SK-N-MC (cell line): ENCODE data around the gene PDXP.
"Not testable (repeated sequence)": the region's sequence is repeated elsewhere in the genome, so short reads cannot be mapped to it uniquely, and the experiment has no call there.

ENCODE experiments used
- DNase-seq: peaks from one replicate; pipeline ENCODE4 v3.0.0-alpha.2; 2011; ENCODE audit warnings: low read depth, low spot score
- H3K27ac ChIP-seq: fragments of 200-600 bp; sonication (generic); 2 replicates; pipeline ENCODE4 v1.5.1; 2016; ENCODE audit warnings: mixed run types
- H3K36me3 ChIP-seq: fragments of 200-600 bp; sonication (generic); 2 replicates; pipeline ENCODE4 v1.6.1; 2017; ENCODE audit warnings: antibody characterized with exemption, low read length, mixed read lengths; ENCODE audit not compliant: insufficient read depth
- H3K4me3 ChIP-seq: fragments of 200-600 bp; sonication (generic); 2 replicates; pipeline ENCODE4 v1.5.1; 2016
- H3K9ac ChIP-seq: fragments of 200-600 bp; sonication (generic); 2 replicates; pipeline ENCODE4 v1.8.0; 2017; ENCODE audit warnings: mixed run types, mixed read lengths; ENCODE audit not compliant: insufficient read length
- H3K9me3 ChIP-seq: fragments of 200-600 bp; sonication (generic); 2 replicates; pipeline ENCODE4 v1.6.1; 2017; ENCODE audit warnings: low read depth, mild to moderate bottlenecking, antibody characterized with exemption, low read length, moderate library complexity, mixed read lengths
- EZH2 ChIP-seq: fragments of 200-600 bp; sonication (generic); IDR thresholded peaks from one replicate; pipeline ENCODE4 v1.6.1; 2017; ENCODE audit warnings: antibody characterized with exemption
- FOXP2 ChIP-seq: optimal IDR thresholded peaks from 2 replicates; pipeline ENCODE3; 2011; ENCODE audit warnings: mild to moderate bottlenecking, moderate library complexity; ENCODE audit not compliant: insufficient read depth; ENCODE audit errors: extremely low read length, control extremely low read depth
- POLR2AphosphoS5 ChIP-seq: IDR thresholded peaks from 2 replicates; pipeline ENCODE4 v1.6.1; 2012; ENCODE audit warnings: mild to moderate bottlenecking, low read depth, low read length, borderline replicate concordance

PDXP gene

DNA sequence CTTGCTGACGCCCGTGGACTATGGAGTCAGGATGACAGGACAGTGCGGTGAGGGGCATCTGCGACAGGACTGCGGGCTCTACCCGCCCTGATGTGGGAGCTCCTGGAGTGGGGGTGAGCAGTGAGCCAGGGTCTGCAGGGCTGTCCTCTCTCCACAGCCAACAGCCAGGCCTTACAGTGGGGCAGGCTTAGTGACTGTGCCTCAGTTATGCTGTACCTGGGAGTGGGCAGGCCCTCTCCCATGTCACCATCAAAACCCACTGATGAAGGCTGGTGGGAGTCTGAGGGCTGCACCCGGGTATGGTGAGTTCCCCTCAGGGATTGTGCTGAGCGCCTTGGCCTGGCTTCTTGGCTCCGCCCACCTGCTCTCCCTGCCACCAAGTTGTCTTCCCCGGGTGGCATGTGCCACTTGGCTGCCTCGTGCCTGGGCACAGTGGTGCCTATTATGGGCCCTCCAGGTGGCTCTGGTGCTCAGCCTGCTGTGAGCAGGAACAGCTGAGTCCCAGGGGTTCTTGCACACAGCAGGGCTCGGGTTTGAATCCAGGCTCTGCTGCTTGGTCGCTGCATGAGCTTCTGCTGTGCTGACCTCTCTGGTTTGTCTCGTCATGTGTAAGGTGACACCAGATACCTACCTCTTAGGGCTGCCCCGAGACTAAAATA lies 34.2 kb downstream of the PDXP start:
- TF ChIP-seq FOXP2 (no peak), POLR2AphosphoS5 (no peak), EZH2 (no peak)
- no peak overlapping the region for H3K27ac ChIP-seq
- H3K9ac ChIP-seq = no peak overlapping the region
- H3K36me3 ChIP-seq = peaks cover 50% of the 10 kb centered on the region
- H3K4me3 ChIP-seq = no peak overlapping the region
- no peak for DNase-seq
- H3K9me3 ChIP-seq = no peaks in the 10 kb centered on the region

DNA sequence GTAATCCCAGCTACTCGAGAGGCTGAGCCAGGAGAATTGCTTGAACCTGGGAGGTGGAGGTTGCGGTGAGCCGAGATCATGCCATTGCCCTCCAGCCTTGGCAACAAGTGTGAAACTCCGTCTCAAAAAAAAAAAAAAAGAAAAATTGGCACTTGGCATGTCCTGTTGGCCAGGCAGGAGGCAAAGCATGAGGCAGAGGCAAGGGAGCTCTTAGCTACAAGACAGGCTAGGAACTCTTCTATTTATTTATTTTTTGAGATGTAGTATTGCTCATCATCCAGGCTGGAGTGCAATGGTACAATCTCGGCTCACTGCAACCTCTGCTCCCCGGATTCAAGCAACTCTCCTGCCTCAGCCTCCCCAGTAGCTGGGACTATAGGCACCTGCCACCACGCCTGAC lies 35.6 kb downstream of the PDXP start:
- H3K9me3 ChIP-seq, H3K27ac ChIP-seq, H3K9ac ChIP-seq, H3K4me3 ChIP-seq, DNase-seq: not testable (repeated sequence)
- H3K36me3 ChIP-seq = peaks cover 37% of the 10 kb centered on the region

GRCh38 chr22:37696260-37696656 lies 37.7 kb downstream of the PDXP start:
- Histone ChIP-seq H3K4me3 (peak overlapping the region; percentile 61), H3K36me3 (peaks cover 23% of the 10 kb centered on the region)
- H3K27ac ChIP-seq, DNase-seq, H3K9me3 ChIP-seq, H3K9ac ChIP-seq: not testable (repeated sequence)

- H3K9ac ChIP-seq = no peak within 1 kb of the TSS
- peak within 1 kb of the TSS; percentile 61 for H3K4me3 ChIP-seq
- H3K36me3 ChIP-seq = peaks cover 16% of the 10 kb centered on the region
- no peak within 1 kb of the TSS for H3K27ac ChIP-seq
- peak; percentile 65 for DNase-seq
- H3K9me3 ChIP-seq = no peaks in the 10 kb centered on the region
- TF ChIP-seq FOXP2 (no peak), POLR2AphosphoS5 (0 out of 2 replicates have a peak, but pooled peaks have one; percentile 31)
Measured at GRCh38 chr22:37696657-37697537, 38.4 kb downstream of the PDXP start, which contains the start of gene TRIOBP. TRIOBP (plus strand) TSS chr22:37697048; CDS start chr22:37701366, 4,318 bp downstream.

DNA sequence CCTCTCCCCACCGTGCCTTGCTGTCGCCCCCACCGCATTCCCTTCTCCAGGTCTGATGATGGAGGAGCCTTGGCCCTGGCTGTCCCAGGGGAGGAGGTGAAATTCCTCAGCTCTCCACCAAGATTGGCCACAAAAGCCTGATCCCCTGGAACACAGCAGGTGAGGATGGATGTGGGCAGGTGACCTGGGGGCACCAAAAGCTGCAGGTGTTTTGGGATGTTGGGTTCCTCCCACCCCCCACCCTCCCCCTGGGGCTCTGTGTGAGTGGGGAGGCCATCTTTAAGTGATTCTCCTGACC lies 39.0 kb downstream of the PDXP start:
- no peak for DNase-seq
- H3K9me3 ChIP-seq = no peaks in the 10 kb centered on the region
- H3K4me3 ChIP-seq = no peak overlapping the region
- no peak overlapping the region for H3K9ac ChIP-seq
- TF ChIP-seq POLR2AphosphoS5 (no peak), FOXP2 (no peak), EZH2 (no peak)
- no peak overlapping the region for H3K27ac ChIP-seq
- H3K36me3 ChIP-seq = peaks cover 13% of the 10 kb centered on the region

GRCh38 chr22:37701141-37701786 lies 42.7 kb downstream of the PDXP start:
- TF ChIP-seq FOXP2 = no peak
- TF ChIP-seq EZH2 = no peak
- no peak for TF ChIP-seq POLR2AphosphoS5
- H3K9me3 ChIP-seq = no peaks in the 10 kb centered on the region
- no peak for DNase-seq
- no peaks in the 10 kb centered on the region for H3K36me3 ChIP-seq
- H3K9ac ChIP-seq = no peak overlapping the region
- H3K4me3 ChIP-seq = no peak overlapping the region
- no peak overlapping the region for H3K27ac ChIP-seq

DNA sequence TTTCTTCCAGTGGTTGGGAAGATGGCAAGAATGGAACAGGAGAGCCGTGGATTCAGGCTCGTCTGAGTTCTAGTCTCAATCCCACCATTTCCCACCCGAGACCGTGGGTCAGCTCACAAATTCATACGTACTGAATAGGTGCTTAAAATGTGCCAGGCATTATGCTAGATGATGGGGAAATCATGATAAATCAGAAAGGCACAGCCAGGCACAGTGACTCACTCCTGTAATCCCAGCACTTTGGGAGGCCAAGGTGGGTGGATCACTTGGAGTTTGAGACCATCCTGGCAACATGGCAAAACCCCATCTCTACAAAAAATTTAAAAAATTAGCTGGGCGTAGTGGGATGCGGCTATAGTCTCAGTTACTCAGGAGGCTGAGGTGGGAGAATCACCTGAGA lies 45.4 kb downstream of the PDXP start:
- DNase-seq = no peak
- TF ChIP-seq POLR2AphosphoS5 (no peak), FOXP2 (no peak), EZH2 (no peak)
- no peaks in the 10 kb centered on the region for H3K9me3 ChIP-seq
- no peak overlapping the region for H3K4me3 ChIP-seq
- H3K27ac ChIP-seq = no peak overlapping the region
- no peaks in the 10 kb centered on the region for H3K36me3 ChIP-seq
- no peak overlapping the region for H3K9ac ChIP-seq

GRCh38 chr22:37704645-37705044 lies 46.1 kb downstream of the PDXP start:
- Histone ChIP-seq H3K9me3 (no peaks in the 10 kb centered on the region), H3K27ac (no peak overlapping the region), H3K36me3 (no peaks in the 10 kb centered on the region), H3K9ac (no peak overlapping the region), H3K4me3 (no peak overlapping the region)
- no peak for DNase-seq
- TF ChIP-seq EZH2 (no peak), POLR2AphosphoS5 (no peak), FOXP2 (no peak)
